Colonic mucosa (tissue), 4 donors: ENCODE data around the gene HPF1. TPM values are rescaled to one million over a fixed set of nuclear protein-coding genes. Genes with fewer than 3 reads are reported as not detected.

ENCODE experiments used
- DNase-seq: peaks from one replicate; pipeline ENCODE4 v3.0.0-alpha.2; 2020
- H3K27ac ChIP-seq: fragments of 200-600 bp; one replicate; pipeline ENCODE4 v1.8.0; 2021
- H3K27me3 ChIP-seq: fragments of 200-600 bp; one replicate; pipeline ENCODE4 v1.8.0; 2021
- H3K36me3 ChIP-seq: fragments of 200-600 bp; one replicate; pipeline ENCODE4 v1.8.0; 2021
- H3K4me1 ChIP-seq: fragments of 200-600 bp; one replicate; pipeline ENCODE4 v1.8.0; 2021; ENCODE audit warnings: mild to moderate bottlenecking
- H3K4me3 ChIP-seq: fragments of 200-600 bp; one replicate; pipeline ENCODE4 v1.8.0; 2021
- H3K9ac ChIP-seq, 2 donors: one replicate each; pipeline ENCODE4 v1.7.0; 2013; ENCODE audit warnings: control low read depth in 2 of 2, low read depth in 2 of 2, low read length in 2 of 2
- H3K9me3 ChIP-seq: fragments of 200-600 bp; one replicate; pipeline ENCODE4 v1.8.0; 2021
- CTCF ChIP-seq: fragments of 200-600 bp; IDR thresholded peaks from one replicate; pipeline ENCODE4 v1.8.0; 2022; ENCODE audit warnings: antibody characterized with exemption, mild to moderate bottlenecking
- intact Hi-C: fragments of 100-400 bp; cut with DNase I; formaldehyde crosslinking; loops from one replicate; pipeline ENCODE4 v1.14.1; 2022
- total RNA-seq, 2 donors: library from RNA; stranded (reverse); fragmentation: NEBNext Ultra II Directional in 1 of 2; extraction: Animal tissue kit (Norgen Biotek cat#: 25700) in 1 of 2; gene quantifications; one replicate each; pipeline ENCODE4 v1.2.1, GENCODE V29; 2021
- donor health status: healthy.
- donor health status: DM: no; HTN: no; CAD: no.
- donor health status: DM: no; HTN: no; CAD: no.

HPF1 gene
- total RNA-seq, 2 donors from 2014 or later = 11.7 to 23.6 TPM

- intact Hi-C loops = no loop called here
- no peak for DNase-seq
- H3K36me3 ChIP-seq = no peaks in the 10 kb centered on the region
- no peak overlapping the region for H3K9ac ChIP-seq
- no peaks in the 10 kb centered on the region for H3K27me3 ChIP-seq
- no peaks in the 10 kb centered on the region for H3K4me1 ChIP-seq
- H3K4me3 ChIP-seq = no peak overlapping the region
- no peak overlapping the region for H3K27ac ChIP-seq
- no peaks in the 10 kb centered on the region for H3K9me3 ChIP-seq
- no peak for TF ChIP-seq CTCF
Measured at GRCh38 chr4:169730564-169730963, 27.2 kb downstream of the HPF1 start.

GRCh38 chr4:169727616-169728015 is 30.1 kb downstream of the HPF1 start:
- Histone ChIP-seq H3K9ac (no peak overlapping the region), H3K4me1 (no peaks in the 10 kb centered on the region), H3K4me3 (no peak overlapping the region), H3K36me3 (no peaks in the 10 kb centered on the region), H3K27ac (no peak overlapping the region), H3K9me3 (no peaks in the 10 kb centered on the region), H3K27me3 (no peaks in the 10 kb centered on the region)
- intact Hi-C loops = loop anchor here (10.0 kb wide), 1 partner anchor 113 kb away; the partner anchor contains the start of gene NEK1
- TF ChIP-seq CTCF = no peak
- DNase-seq = no peak

GRCh38 chr4:169724260-169724659 is 33.5 kb downstream of the HPF1 start:
- H3K36me3 ChIP-seq = no peaks in the 10 kb centered on the region
- no peak for DNase-seq
- H3K4me1 ChIP-seq = no peaks in the 10 kb centered on the region
- H3K9me3 ChIP-seq = no peaks in the 10 kb centered on the region
- intact Hi-C loops = loop anchor here (10.0 kb wide), 1 partner anchor 109 kb away; the partner anchor contains the start of gene NEK1
- H3K27ac ChIP-seq = no peak overlapping the region
- no peak overlapping the region for H3K4me3 ChIP-seq
- no peaks in the 10 kb centered on the region for H3K27me3 ChIP-seq
- no peak for TF ChIP-seq CTCF
- no peak overlapping the region for H3K9ac ChIP-seq

- H3K9ac ChIP-seq = no peak overlapping the region
- TF ChIP-seq CTCF = no peak
- no peak overlapping the region for H3K27ac ChIP-seq
- intact Hi-C loops = loop anchor here (10.0 kb wide), 1 partner anchor 109 kb away; the partner anchor contains the start of gene NEK1
- H3K4me1 ChIP-seq = no peaks in the 10 kb centered on the region
- no peaks in the 10 kb centered on the region for H3K36me3 ChIP-seq
- H3K4me3 ChIP-seq = no peak overlapping the region
- no peak for DNase-seq
- no peaks in the 10 kb centered on the region for H3K27me3 ChIP-seq
- no peaks in the 10 kb centered on the region for H3K9me3 ChIP-seq
Measured at GRCh38 chr4:169723207-169723965, 34.4 kb downstream of the HPF1 start.

- H3K9me3 ChIP-seq = no peaks in the 10 kb centered on the region
- TF ChIP-seq CTCF = no peak
- H3K9ac ChIP-seq = no peak overlapping the region
- H3K36me3 ChIP-seq = peaks cover 5% of the 10 kb centered on the region
- no peaks in the 10 kb centered on the region for H3K27me3 ChIP-seq
- no peaks in the 10 kb centered on the region for H3K4me1 ChIP-seq
- H3K4me3 ChIP-seq = no peak overlapping the region
- no peak for DNase-seq
- intact Hi-C loops = loop anchor here (10.0 kb wide), 1 partner anchor 106 kb away; the partner anchor contains the start of gene NEK1
- no peak overlapping the region for H3K27ac ChIP-seq
Measured at GRCh38 chr4:169720529-169720928, 37.2 kb downstream of the HPF1 start.
